Endothelial cell of coronary artery (primary cell): ENCODE results near the gene KCNJ1. TPM values are rescaled to one million over a fixed set of nuclear protein-coding genes. Genes with fewer than 3 reads are reported as not detected.

Experiments used
- total RNA-seq: library from RNA; depleted of rRNA; stranded (reverse); fragments of >200 nt; gene quantifications from 2 replicates; pipeline ENCODE4 v1.2.3, GENCODE V29; 2014

The KCNJ1 gene
- not detected in 2 replicates for total RNA-seq

DNA sequence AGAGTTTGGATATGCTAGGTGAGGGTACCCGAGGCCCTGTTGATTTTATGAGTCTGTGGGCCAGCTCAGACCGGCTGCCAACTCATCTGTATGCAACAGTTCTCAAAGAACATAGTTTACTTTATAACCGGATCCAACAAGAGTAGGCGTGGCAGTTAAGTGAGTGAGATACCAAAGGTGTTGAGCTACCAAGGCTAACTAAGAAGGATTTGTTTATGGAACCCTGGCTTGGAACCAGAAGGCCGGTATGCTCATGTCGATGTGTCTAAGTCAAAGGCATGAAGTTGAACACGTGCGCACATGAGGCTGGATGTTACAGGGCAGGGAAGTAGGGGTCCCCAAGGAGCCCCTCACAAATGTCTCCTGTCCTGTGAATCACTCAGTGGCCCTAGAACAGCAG, at the start of gene KCNJ1:
Gene KCNJ1 (minus strand): TSS at position 20 of the 400 bp plus-strand sequence. CDS start 27,053 bp downstream, outside the sequence.

DNA sequence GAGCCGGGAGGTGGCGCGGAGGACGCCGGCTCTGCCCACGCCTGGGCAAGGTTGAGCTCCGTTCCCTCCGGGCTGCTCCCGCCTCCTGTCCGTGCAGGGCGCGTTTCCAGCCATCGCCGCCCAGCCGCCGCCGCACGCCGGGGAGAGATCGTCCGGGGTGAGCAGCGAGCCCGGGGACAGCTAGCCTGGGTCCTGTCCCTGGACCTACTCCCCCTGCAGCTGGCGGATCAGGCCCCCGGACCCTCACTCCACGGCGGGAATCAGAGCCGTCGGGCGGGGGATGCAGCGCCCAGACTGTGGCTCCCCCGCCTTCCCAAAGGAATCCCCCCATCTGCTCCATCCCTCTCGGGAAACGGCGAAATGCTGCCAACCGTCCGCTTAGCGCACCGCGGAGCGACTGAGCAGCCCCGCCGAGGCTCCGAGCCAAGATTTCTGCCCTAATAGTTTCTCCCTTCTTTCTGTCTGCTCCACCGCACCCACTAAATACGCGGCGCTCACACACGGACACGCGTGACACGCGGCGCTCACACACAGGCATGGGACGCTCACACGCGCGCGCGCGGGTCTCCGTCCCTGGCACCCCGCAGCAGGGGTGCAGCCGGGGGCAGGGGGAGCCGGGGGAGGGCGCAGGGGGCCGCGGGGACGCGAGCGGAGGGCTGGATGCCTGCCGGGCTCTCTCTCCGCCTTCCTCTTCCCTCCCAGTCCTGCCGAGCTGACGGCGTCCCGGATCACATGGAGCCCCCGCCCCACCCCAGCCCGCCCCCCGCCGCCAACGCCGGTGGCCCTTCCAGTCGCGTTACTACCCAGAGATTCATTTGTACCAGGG, 23.7 kb upstream of the KCNJ1 start, which contains the start of gene KCNJ5:
Gene KCNJ5 (plus strand): TSS at position 814 of the 826 bp plus-strand sequence. CDS start 19,918 bp downstream, outside the sequence.

Other genes starting within 250 kb of the KCNJ1 start
- gene FLI1, start 173.2 kb downstream of the KCNJ1 start, total RNA-seq: 118 and 163 TPM in 2 replicates
- gene KCNJ5, start 24.1 kb upstream of the KCNJ1 start, total RNA-seq: 0.09 TPM in 2 replicates
- gene TP53AIP1, start 75.6 kb upstream of the KCNJ1 start, total RNA-seq: not detected in 2 replicates